Astrocyte (in vitro differentiated cells and primary cell): Measurements from ENCODE around the gene SRGN. TPM values are rescaled to one million over a fixed set of nuclear protein-coding genes. Genes with fewer than 3 reads are reported as not detected.

Source experiments
- DNase-seq: peaks from one replicate; pipeline ENCODE4 v3.0.0-alpha.2; 2010; ENCODE audit warnings: low read depth
- FAIRE-seq: peaks from 2 replicates; lab custom pipeline; 2011; peaks lifted over from hg19 to GRCh38; lab: Jason Lieb, UNC
- H2AFZ ChIP-seq: 2 replicates; pipeline ENCODE4 v1.6.0; 2012; ENCODE audit warnings: low read depth, low read length, inconsistent platforms
- H3K27ac ChIP-seq: 2 replicates; pipeline ENCODE4 v1.5.1; 2011; ENCODE audit warnings: low read depth, low read length, inconsistent platforms
- H3K27me3 ChIP-seq: 2 replicates; pipeline ENCODE4 v1.6.0; 2011; ENCODE audit warnings: low read length, inconsistent platforms; ENCODE audit not compliant: insufficient read depth
- H3K36me3 ChIP-seq: 2 replicates; pipeline ENCODE4 v1.5.1; 2011; ENCODE audit warnings: low read length, inconsistent platforms; ENCODE audit not compliant: insufficient read depth
- H3K4me1 ChIP-seq: 2 replicates; pipeline ENCODE4 v1.5.1; 2011; ENCODE audit warnings: low read length, inconsistent platforms; ENCODE audit not compliant: insufficient read depth
- H3K4me2 ChIP-seq: 2 replicates; pipeline ENCODE4 v1.6.0; 2012; ENCODE audit warnings: low read length, inconsistent platforms
- H3K4me3 ChIP-seq: 2 replicates; pipeline ENCODE4 v1.5.1; 2011; ENCODE audit warnings: low read depth, mild to moderate bottlenecking, low read length, inconsistent platforms; ENCODE audit not compliant: insufficient read depth
- H3K79me2 ChIP-seq: 2 replicates; pipeline ENCODE4 v1.6.0; 2012; ENCODE audit warnings: mild to moderate bottlenecking, low read length, inconsistent platforms; ENCODE audit not compliant: insufficient read depth
- H3K9ac ChIP-seq: 2 replicates; pipeline ENCODE4 v1.6.0; 2012; ENCODE audit warnings: mild to moderate bottlenecking, low read length, inconsistent platforms
- H3K9me3 ChIP-seq: 2 replicates; pipeline ENCODE4 v1.5.1; 2012; ENCODE audit warnings: low read depth, mild to moderate bottlenecking, low read length, inconsistent platforms; ENCODE audit not compliant: insufficient read depth
- H4K20me1 ChIP-seq: 2 replicates; pipeline ENCODE4 v1.6.0; 2012; ENCODE audit warnings: low read length, inconsistent platforms; ENCODE audit not compliant: insufficient read depth
- H3K27ac Mint-ChIP-seq: one replicate; pipeline ENCODE4 v1.8.0; 2021; ENCODE audit warnings: mild to moderate bottlenecking, mixed read lengths; ENCODE audit not compliant: unreplicated experiment
- H3K27me3 Mint-ChIP-seq: one replicate; pipeline ENCODE4 v1.8.0; 2021; ENCODE audit warnings: low read depth, mixed read lengths; ENCODE audit not compliant: unreplicated experiment
- H3K36me3 Mint-ChIP-seq: one replicate; pipeline ENCODE4 v1.8.0; 2021; ENCODE audit warnings: low read depth, mixed read lengths; ENCODE audit not compliant: unreplicated experiment
- H3K4me1 Mint-ChIP-seq: one replicate; pipeline ENCODE4 v1.8.0; 2021; ENCODE audit warnings: low read depth, mixed read lengths; ENCODE audit not compliant: unreplicated experiment
- H3K4me3 Mint-ChIP-seq: one replicate; pipeline ENCODE4 v1.8.0; 2021; ENCODE audit warnings: mild to moderate bottlenecking, moderate library complexity, mixed read lengths; ENCODE audit not compliant: unreplicated experiment
- H3K9me3 Mint-ChIP-seq: one replicate; pipeline ENCODE4 v1.8.0; 2021; ENCODE audit warnings: mild to moderate bottlenecking, mixed read lengths; ENCODE audit not compliant: unreplicated experiment
- CTCF ChIP-seq: IDR thresholded peaks from 2 replicates; pipeline ENCODE4 v1.5.1; 2011; ENCODE audit warnings: low read depth, mild to moderate bottlenecking, inconsistent platforms, low read length, moderate library complexity; ENCODE audit not compliant: insufficient read depth
- EZH2 ChIP-seq: IDR thresholded peaks from 2 replicates; pipeline ENCODE4 v1.6.1; 2012; ENCODE audit warnings: mild to moderate bottlenecking, low read length, inconsistent platforms; ENCODE audit not compliant: insufficient read depth
- total RNA-seq: library from RNA; stranded (reverse); gene quantifications from 2 replicates; pipeline ENCODE4 v1.2.1, GENCODE V29; 2021

SRGN gene
- total RNA-seq, 1 donor from 2014 or later = 0.30 TPM

- Histone ChIP-seq H3K79me2 (peaks cover 41% of the 10 kb centered on the region), H3K9me3 (no peaks in the 10 kb centered on the region), H4K20me1 (peaks cover 17% of the 10 kb centered on the region), H2AFZ (peak overlapping the region; percentile 94), H3K4me1 (peaks cover 6% of the 10 kb centered on the region), H3K4me3 (peak overlapping the region; percentile 81), H3K27ac (peak overlapping the region; percentile 94), H3K9ac (peak overlapping the region; percentile 95), H3K36me3 (no peaks in the 10 kb centered on the region), H3K4me2 (peak overlapping the region; percentile 87), H3K27me3 (no peaks in the 10 kb centered on the region)
- no peak for FAIRE-seq
- Mint-ChIP-seq H3K27ac (peak overlapping the region; percentile 98), H3K4me1 (no peaks in the 10 kb centered on the region), H3K9me3 (no peaks in the 10 kb centered on the region), H3K36me3 (no peaks in the 10 kb centered on the region), H3K4me3 (peak overlapping the region; percentile 90), H3K27me3 (no peaks in the 10 kb centered on the region)
- peak; percentile 54 for DNase-seq
- TF ChIP-seq CTCF = no peak
- TF ChIP-seq EZH2 = no peak
Measured at GRCh38 chr10:69123306-69123746, 35.4 kb downstream of the SRGN start.

GRCh38 chr10:69123747-69124562, 36.1 kb downstream of the SRGN start, which contains the start of gene VPS26A:
VPS26A (plus strand) TSS chr10:69124178; CDS start chr10:69124278, 100 bp downstream.
- H3K36me3 Mint-ChIP-seq = no peaks in the 10 kb centered on the region
- H3K27me3 ChIP-seq = no peaks in the 10 kb centered on the region
- peak within 1 kb of the TSS; percentile 94 for H2AFZ ChIP-seq
- H3K27ac Mint-ChIP-seq = peak within 1 kb of the TSS; percentile 98
- H3K4me3 ChIP-seq = peak within 1 kb of the TSS; percentile 84
- no peaks in the 10 kb centered on the region for H3K9me3 Mint-ChIP-seq
- H3K9ac ChIP-seq = peak within 1 kb of the TSS; percentile 95
- no peaks in the 10 kb centered on the region for H3K36me3 ChIP-seq
- TF ChIP-seq EZH2 (no peak), CTCF (peak; percentile 29)
- no peaks in the 10 kb centered on the region for H3K9me3 ChIP-seq
- peaks cover 6% of the 10 kb centered on the region for H3K4me1 ChIP-seq
- peaks cover under 1% of the 10 kb centered on the region for H3K4me1 Mint-ChIP-seq
- peaks cover 47% of the 10 kb centered on the region for H3K79me2 ChIP-seq
- FAIRE-seq = no peak
- peak; percentile 87 for DNase-seq
- H3K27ac ChIP-seq = peak within 1 kb of the TSS; percentile 94
- H3K27me3 Mint-ChIP-seq = no peaks in the 10 kb centered on the region
- H3K4me2 ChIP-seq = peak within 1 kb of the TSS; percentile 91
- H3K4me3 Mint-ChIP-seq = peak within 1 kb of the TSS; percentile 96
- H4K20me1 ChIP-seq = peaks cover 22% of the 10 kb centered on the region
